SK-N-DZ (cell line): ENCODE data around the gene NINJ2.

ENCODE experiments used
- DNase-seq: peaks from one replicate; pipeline ENCODE4 v3.0.0-alpha.2; 2015; ENCODE audit warnings: low spot score

The NINJ2 gene

DNA sequence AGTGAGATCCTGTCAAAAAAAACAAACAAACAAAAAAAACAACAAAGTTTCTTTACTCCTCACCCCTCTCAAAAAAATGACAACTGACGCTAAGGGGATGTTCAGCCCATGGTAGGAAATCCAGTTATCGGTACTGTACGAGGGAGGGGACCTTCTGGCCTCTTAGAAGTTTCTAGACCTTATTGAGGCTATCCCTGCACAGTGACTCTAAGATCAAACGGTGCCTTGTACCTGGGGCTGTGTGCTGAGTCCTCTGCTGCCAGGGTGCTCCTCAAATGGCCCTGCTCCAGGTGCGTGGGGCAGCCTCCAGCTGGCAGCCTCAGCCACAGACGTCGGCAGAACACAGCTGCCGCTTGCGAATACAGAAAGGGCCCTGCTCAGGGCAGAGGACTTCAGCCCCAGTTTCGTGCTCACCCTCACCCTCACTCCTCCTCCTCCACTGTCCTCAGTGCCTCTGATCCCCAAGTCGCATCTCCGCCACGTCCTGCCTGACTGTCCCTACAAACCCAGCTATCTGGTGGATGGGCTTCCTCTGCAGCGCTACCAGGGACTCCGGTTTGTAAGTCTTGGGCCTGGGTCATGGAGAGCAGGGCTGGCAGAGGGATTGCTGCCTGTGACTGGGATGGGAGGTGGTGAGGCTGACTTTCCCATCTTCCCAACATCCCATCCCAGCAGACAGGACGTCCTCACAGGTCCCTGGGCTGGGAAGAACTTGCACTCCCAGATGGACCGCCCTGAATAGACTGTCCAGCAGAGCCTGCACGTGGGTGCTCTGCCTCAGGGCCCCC lies 112.6 kb downstream of the NINJ2 start:
- DNase-seq, result no peak

DNA sequence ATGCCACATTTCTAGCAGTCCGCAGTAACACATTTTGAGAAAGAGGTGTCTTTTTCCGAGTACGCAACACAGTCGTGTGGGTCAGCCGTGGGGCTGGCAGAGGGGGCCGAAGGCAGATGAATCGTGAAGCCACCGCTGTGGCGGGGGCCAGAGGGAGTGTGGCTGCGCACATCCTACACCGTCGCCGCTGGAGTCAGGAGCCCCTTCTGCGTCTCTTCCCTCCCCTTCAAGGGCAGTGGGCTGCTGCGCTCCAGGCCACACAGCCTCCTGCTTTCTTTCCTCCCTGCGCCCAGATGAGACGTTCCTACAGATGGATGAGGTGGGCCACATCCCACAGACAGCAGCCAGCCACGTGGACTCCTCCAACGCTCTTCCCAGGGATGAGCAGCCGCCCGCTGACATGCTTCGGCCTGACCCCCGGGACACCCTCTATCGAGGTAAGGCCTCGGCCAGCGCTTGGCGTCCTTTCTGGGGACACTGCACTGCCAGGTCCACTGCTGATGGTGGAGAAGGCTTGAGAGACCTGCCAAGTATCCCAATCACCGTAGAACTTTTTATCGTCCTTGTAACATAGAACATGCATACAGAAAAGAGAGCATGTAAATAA lies 113.7 kb downstream of the NINJ2 start:
- no peak for DNase-seq

DNA sequence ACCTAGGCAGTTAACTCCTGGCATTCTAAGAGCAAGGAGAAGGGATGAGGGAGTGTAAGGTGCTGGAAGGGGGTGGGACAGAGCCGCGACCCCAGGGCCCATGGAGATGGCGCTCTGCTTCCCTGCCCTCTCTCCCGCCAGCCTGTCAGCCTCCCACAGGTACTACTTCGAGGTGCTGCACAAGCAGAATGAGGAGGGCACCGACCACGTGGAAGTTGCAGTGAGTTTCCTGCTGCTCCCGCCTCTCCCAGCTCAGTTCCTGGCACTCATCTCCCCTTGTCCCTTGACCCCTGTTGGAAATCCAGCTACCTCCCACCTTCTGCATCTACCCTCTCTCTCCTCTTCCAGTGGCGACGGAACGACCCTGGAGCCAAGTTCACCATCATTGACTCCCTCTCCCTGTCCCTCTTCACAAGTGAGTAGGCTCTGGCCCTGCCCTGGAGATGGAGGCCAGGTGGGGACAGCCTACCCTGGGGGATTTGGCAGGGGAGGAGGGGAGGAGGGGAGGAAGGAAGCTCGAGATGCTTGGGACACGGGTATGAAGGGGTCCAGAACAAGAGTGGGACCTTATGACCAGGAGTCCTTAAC lies 115.3 kb downstream of the NINJ2 start:
- no peak for DNase-seq

DNA sequence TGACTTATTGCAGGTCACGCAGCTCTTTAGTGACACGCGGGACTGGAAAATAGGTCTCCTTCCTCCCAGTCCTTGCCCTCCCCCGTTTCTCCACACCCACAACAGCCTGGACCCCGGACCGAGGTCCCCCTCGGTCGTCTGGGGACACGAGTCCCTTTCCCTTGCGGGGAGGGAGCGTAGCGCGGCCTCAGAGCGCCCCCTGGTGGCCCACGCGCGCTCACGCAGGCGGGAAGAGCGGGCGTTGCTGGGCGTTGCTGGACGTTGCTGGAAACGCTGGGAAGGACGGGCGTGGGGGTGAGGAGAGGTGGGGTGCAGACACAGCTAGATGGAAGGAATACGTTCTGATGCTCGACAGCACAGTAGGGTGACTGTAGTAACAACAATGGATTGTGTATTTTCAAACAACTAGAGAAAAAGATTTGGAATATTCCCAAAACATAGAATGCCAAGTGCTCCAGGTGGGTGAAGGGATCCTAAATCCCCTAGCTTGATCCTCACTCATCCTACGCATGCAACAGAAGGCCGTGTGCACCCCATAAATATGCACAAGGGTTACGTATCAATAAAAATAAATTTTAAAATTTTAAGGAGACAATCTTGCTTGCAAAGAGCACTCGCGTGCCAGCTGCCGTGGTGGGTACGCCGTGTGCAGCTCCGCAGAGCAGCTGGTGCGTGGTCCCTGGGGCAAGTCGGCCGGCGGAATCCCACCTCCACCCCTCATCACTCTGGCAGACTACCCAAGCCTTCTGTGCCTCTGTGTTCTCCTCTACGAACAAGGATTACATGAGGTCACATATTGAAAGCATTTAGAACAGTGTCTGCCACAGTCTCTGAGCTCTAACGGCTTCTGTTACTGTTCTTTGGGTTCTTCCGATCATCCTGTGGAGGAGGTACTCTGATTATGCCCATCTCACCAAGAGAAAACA lies 116.1 kb downstream of the NINJ2 start:
- DNase-seq, result peak; percentile 69

DNA sequence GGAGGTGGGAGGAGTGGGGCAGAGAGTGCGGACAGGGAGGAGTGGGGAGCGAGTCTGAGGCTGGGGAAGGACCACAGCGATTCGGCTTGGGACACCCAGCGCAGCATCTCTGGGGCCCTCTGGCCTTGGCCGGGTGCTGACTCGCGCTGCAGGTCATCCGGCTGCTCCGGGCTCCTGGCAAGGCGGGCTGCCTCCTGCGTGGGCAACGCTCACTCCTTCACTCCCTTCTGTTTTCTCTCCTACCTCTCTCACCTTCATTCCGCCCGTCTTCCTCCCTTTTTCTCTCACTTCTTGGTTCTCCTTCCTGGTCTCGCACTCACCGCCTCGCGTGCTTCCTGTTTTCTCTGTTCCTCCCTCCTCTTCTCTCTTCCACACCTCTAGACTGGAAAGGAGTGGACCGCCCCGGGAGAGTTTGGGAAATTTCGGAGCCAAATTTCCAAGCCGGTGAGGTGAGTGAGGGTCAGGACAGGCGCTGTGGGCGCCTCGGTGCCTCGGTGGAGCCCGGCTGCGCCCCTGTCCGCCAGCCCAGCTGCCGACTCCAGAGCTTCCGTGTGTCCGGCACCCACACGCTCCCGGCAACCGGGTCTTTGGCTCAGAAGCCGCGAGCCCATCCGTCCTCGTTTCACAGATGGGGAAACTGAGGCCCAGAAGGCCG lies 116.9 kb downstream of the NINJ2 start:
- no peak for DNase-seq

DNA sequence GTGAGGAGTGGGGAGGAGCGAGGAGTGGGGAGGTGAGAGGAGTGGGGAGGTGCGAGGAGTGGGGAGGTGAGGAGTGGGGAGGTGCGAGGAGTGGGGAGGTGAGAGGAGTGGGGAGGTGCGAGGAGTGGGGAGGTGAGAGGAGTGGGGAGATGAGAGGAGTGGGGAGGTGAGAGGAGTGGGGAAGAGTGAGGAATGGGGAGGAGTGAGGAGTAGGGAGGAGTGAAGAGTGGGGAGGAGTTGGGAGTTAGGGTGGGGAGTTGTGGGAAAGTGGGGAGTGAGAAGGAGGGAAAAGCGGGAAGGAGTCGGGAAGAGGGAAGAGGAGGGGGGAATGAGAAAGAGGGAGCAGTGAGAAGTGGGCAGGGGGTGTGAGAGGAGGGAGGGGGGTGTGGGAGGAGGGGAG lies 117.4 kb downstream of the NINJ2 start:
- no peak for DNase-seq

DNA sequence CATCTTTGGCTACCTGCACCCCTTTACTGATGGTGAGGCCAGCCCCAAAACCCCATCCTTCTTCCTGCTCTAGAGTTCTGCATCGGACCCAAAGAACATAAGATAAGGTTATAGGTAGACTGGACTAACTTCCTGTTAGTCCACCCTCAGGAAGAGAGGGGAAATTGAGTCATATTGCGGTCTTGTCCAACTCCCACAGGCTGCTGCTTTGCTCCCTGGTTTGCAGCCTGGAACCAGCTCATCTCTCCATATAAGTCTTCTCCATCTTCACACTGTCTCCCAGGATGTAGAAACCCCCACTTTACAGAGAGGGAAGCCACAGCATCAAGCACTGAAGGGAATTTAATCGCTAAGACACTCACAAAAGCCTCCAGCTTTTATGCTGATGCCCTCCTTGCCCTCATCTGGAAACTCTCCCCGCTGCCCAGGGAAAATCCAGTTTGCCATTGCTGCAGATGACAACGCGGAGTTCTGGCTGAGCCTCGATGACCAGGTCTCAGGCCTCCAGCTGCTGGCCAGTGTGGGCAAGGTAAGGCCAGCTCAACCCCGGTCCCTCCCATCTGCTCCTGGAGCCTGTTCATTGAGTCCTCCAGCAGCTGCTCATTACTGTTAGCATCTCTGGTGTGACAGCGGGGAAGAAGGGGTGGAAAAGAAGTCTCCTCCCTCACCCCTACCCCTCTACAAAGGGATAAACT lies 118.2 kb downstream of the NINJ2 start:
- DNase-seq, result no peak

DNA sequence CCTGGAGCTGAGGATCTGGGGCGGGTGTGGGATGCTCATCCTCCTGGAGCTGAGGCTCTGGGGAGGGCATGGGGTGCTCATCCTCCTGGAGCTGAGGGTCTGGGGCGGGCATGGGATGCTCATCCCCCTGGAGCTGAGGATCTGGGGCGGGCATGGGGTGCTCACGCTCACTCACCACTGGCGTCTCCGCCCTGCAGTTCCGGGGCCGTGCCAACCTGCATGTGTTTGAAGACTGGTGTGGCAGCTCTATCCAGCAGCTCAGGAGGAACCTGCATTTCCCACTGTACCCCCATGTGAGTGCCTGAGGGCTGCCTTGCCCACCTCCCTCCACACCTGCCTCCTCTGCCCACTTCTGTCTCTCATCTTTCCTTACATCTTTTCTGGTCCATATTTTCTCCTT lies 119.1 kb downstream of the NINJ2 start:
- no peak for DNase-seq

DNA sequence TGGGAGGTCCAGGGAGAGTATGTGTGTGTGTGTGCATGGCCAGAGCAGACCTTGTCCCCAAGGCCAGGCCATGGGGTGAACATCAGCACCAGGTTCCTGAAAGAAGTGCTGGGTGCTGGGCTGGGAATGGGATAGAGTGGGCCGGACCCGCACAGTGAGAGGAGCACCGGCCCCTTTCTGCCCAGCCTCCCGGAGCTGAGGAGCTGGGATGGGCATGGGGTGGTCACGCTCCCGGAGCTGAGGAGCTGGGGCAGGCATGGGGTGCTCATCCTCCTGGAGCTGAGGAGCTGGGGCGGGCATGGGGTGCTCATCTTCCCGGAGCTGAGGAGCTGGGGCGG lies 120.2 kb downstream of the NINJ2 start:
- no peak for DNase-seq

DNA sequence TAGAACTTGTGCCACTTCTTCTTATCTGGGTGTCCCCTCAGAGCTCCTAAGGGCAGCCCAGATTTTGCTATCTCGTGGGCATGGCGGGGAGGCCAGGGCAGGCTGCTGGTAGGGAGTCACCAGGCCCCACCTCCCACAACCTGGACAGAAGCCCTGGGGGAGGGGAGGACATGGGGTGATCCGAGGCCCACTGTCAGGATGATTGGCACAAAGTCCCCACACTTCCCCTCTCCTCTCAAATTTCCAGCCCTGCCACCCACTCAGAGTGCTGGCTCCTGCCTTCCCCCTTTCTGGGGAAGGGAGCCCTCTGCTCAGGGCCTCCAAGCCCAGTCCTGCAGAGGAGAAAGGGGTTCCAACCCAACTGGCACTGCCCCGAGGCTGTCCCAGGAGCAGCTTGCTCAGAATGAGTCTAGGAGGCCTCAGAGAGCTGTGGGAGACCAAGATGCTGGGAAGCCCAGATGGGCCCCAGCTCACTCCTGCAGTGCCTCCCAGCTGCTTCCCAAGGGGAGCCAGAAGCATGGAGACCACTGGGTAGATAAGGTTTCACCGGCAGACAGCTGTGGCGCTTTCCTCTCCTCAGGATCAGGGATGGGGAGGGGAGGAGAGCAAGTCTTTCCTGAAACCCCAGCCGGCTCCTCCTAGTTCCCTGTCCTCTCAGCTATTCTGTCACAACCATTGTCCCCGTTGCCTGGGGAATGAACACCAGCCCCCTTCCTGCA lies 120.7 kb downstream of the NINJ2 start:
- peak; percentile 73 for DNase-seq

DNA sequence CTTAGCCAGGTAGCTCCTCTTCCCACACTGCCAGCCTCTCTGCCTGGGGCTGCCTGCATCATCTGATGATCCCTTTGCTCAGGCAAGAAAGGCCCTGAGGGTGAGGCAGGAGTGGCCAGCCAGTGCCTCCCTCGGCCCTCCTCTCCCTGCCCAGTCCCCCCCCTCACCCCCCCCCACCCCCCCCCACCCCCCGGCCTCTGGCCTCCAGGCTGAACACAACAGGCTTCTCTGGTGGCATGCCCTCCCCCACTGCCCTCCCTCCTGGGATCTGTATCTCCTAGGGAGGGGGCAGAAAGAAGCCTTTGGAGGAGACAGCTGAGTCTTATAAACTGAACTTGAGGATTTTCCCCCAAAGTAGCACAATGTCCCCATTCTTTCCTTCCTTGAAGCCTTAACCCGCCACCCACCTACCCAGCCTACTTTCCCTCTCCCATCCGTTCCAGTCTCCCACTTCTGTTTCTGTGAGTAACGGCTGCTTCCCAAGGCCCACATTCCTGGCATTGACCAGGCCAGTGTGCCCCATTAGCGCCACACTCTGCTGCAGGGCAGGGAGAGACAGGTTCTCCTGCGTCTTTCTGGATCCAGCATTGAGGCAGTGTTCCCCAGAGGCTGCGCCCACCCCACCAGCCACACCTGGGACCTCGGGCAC lies 121.4 kb downstream of the NINJ2 start:
- no peak for DNase-seq

DNA sequence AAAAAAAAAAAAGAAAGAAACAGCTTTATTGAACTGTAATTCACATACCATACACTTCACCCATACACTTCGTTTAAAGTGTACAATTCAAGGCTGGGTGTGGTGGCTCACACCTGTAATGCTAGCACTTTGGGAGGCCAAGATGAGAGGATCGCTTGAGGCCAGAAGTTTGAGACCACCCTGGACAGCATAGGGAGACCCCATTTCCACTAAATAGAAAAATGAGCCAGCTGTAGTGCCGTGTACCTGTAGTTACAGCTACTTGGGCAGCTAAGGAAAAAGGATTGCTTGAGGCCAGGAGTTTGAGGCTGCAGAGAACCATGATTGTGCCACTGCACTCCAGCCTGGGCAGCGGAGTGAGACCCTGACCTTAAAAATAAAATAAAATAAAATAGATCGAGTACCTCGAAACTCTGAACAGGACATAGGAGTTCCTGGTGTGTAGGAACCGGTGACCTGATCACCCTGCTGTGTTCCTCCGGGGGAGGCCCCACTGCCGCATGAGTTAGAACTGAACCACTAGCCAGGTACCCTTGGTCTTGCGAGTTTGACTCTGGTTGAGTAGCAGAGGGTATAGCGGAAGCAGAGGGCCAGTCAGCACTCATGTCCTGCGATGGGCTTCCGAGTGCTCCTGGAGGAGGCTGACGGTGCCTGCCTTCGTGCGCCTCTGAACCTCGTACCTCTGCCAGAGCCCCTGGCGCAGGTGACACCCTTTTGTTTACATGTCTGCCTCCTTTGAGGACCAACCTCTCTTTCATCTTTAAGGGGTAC lies 123.5 kb downstream of the NINJ2 start:
- no peak for DNase-seq

DNA sequence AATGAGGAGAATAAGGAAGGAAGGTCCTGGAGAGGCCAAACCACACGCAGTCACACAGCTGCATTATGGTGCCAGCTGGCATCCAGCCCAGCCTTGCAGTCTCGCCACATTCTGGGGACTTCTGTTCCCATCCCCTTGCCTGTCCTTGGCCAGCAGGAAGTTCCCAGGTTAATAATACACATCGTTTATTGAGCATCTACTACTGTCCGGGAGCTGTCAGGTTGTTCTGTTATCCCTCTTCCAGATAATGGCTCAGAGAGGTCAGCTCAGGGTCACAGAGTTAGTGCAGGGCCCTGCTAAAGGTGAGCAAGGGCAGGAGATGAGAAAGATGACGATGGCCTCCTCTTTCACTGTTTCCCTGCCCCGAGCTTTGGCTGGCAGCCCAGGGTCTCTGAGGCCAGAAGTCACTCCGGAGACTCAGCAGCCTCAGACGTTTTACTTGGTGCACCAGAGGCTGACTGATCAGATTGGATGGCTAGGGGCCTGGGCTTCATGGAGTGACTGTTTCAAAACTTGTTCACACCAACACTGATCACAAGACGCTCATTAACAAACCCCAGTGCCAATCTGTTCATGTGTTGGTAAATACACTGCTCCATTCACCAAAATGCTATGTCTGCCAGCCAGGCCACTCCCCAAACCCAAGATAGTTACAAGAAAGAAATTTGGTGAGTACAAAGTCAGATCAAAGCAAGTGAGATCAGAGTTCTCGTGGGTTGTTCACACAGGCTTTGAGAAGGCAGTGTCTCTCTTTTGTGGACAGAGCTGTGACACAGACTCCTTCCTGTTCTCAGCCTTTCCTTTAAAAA lies 124.3 kb downstream of the NINJ2 start:
- no peak for DNase-seq

DNA sequence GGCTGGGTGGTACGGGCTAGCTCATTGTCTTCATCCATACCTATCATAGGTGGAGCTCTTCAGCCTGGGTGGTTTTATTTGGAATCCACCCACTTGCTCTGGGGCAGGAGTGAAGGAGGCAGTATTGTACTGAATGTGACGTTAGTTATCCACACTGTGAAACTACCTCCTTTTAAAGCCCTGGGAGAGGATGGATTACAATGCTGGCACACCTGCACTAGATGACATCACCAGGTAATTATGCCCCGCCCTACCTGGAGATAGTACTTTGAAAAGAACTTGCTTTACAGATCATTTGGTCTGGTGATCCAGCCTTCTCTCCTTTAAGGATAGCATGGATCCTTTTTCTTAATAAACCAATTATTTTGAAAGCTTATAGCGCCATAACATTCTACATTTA lies 125.5 kb downstream of the NINJ2 start:
- DNase-seq, result no peak

DNA sequence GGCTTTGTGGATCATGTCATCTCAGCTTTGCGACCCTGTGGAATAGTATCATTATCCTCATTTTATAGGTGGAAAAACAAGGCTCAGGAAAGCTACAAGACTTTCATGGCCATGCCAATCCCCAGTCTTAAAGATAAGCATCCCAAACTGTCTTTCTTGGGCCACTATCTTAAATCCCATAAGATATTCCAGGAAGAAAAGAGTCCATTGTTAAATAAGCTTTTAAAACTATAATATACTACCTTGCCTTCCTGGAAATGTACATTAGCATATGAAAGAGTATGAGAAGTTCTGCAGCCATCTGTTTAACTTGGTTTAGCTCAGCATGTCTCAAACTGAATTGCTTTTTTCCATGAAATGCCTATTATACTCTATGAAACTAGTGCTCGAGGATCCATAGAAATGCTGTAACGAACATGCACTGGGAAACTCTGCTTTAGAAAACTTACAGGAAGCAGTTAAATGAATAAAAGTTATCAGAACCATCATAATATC lies 126.4 kb downstream of the NINJ2 start:
- no peak for DNase-seq

DNA sequence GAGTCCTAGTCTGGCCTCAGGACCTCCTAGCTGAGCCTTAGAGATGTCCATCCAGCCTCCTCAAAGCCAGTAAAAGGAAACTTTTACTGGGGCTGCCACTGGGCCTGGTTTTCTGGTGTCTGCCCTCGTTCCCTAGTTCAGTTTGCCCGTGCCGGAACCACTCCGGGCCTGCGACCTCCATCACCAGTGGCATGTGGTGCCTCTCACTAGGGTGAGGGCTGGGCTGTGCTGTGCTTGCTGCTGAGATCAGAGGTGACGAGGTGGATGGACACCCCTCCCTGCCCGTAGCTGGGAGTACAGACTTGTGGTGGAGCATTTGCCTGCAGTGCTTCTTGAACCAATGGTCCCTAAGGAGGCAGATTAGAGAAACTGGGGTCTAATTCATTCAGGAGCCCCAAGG lies 127.8 kb downstream of the NINJ2 start:
- no peak for DNase-seq

DNA sequence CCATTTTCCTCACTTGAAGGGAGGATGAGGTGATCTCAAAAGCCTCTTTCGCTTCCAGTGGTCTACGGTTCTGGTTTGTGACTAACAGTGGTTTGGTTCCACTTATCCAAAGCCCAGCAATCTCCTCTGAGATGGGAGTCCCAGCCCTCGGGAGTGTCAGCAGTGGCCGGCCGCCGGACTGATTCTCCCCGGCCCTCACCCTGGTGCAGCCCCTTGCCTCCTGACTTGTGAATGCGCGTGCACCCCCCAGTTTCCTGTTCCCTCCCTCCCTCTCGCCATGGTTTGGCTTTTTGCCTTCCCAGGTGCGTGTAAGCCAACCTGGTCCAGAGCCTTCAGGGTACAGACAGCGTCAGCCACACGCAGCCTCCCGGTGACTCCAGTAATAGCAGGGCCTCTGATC lies 129.0 kb downstream of the NINJ2 start:
- no peak for DNase-seq

DNA sequence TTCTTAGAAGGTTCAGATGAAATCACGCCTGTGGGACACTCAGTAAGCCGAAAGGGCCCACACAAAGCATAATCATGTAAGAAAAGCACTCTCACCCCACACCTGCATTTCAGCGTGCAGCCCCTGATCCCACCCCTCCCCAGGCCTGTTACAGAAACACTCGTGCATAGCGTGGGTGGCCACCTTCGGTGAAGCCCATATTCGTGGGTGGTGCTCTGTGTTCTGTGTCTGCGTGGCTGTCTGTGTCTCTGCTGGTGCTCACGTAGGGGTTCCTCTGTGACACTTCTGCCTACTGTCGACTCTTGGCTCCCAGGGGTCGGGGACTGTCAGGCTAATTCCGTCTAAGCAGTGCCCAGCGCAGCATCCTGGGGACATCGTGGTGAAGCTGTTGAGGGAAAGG lies 129.5 kb downstream of the NINJ2 start:
- DNase-seq, result no peak
